K562 (cell line): ENCODE results near the gene SLAIN1.

ENCODE experiments used
- FOXM1 ChIP-seq, 2 experiments: fragments of 450-650 bp in 1 of 2; sonication (generic) in 1 of 2; formaldehyde crosslinking in 1 of 2; IDR thresholded peaks; 2 replicates each; pipeline versions ENCODE4 v1.6.1 to v1.9.0; 2017 to 2022; ENCODE audit warnings: low read depth in 2 of 2, mild to moderate bottlenecking in 2 of 2, missing genetic modification reagents in 1 of 2, moderate library complexity in 1 of 2
- GABPA ChIP-seq: fragments of 200-800 bp; sonication (Bioruptor generic); conservative IDR thresholded peaks from 2 replicates; pipeline ENCODE4 v1.6.1; 2016; ENCODE audit warnings: low read depth, missing genetic modification characterization, missing compliant biosample characterization
- POLR2A ChIP-seq: fragments of 450-650 bp; conservative IDR thresholded peaks from 2 replicates; pipeline ENCODE4 v1.6.1; 2016
- POLR2AphosphoS2 ChIP-seq: IDR thresholded peaks from 2 replicates; pipeline ENCODE4 v1.6.1; 2012; ENCODE audit warnings: low read length, improper control_type of control experiment
- SMARCE1 ChIP-seq: fragments of 450-650 bp; IDR thresholded peaks from 2 replicates; pipeline ENCODE4 v1.7.1; 2016; ENCODE audit warnings: mild to moderate bottlenecking
- ZNF282 ChIP-seq: sonication (generic); formaldehyde crosslinking; IDR thresholded peaks from 2 replicates; pipeline ENCODE4 v1.8.1; 2023; ENCODE audit warnings: missing genetic modification reagents
- ZNF584 ChIP-seq: fragments of 200-800 bp; sonication (Bioruptor generic); IDR thresholded peaks from 2 replicates; pipeline ENCODE4 v1.6.1; 2016; ENCODE audit warnings: low read depth, mild to moderate bottlenecking, missing genetic modification characterization, missing compliant biosample characterization
- TF ChIP-seq, protein P1 (sequence below): fragments of 450-650 bp; IDR thresholded peaks from 2 replicates; pipeline ENCODE4 v1.6.1; 2018; ENCODE audit not compliant: partially characterized antibody
- TF ChIP-seq, protein P2 (sequence below), 3 experiments: IDR thresholded peaks in 2 of 3; conservative IDR thresholded peaks in 1 of 3; 2 replicates each; pipeline ENCODE4 v1.5.1; 2011 to 2012; ENCODE audit warnings: low read length in 3 of 3, mild to moderate bottlenecking in 3 of 3, control low read depth in 2 of 3, improper control_type of control experiment in 1 of 3, inconsistent platforms in 1 of 3, low read depth in 1 of 3, mixed read lengths in 1 of 3, moderate library complexity in 1 of 3; ENCODE audit not compliant: insufficient read depth in 2 of 3

DNA sequence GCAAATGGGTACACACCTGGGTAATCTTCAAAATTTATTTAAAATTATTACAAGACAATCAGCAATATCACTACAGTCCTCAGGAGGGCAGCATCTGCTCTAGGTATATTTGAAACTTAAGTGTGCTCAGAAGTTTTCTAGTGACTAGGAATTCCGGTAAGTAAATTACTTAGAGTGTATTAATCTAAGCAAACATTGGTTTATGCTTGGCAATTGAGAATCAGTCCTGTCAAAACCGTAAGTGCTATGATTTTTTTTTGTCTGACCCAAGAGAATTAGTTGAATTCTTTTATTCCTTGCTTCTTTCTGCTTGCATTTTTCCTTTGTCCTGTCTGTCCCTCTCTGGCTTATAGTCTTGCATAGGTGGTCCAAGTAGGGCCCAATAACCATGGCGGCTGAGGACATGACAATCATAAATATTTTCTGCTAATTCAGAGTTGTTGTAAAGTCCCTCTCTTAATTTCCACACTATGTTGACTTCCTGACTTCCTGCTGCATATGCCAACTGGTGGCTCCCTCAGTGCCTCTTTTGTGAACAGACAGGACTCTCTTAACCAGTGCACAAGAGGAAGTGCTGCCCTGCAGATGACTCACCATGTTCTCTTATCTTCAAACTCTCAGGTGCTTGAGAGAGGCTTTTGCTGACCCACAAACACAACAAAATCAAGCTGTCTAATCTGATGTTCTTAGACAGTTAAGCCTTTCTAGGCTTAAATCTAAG lies 82.2 kb downstream of the SLAIN1 start:
- no peak for TF ChIP-seq POLR2AphosphoS2
- no peak for TF ChIP-seq POLR2A
- TF ChIP-seq, protein P1, sequence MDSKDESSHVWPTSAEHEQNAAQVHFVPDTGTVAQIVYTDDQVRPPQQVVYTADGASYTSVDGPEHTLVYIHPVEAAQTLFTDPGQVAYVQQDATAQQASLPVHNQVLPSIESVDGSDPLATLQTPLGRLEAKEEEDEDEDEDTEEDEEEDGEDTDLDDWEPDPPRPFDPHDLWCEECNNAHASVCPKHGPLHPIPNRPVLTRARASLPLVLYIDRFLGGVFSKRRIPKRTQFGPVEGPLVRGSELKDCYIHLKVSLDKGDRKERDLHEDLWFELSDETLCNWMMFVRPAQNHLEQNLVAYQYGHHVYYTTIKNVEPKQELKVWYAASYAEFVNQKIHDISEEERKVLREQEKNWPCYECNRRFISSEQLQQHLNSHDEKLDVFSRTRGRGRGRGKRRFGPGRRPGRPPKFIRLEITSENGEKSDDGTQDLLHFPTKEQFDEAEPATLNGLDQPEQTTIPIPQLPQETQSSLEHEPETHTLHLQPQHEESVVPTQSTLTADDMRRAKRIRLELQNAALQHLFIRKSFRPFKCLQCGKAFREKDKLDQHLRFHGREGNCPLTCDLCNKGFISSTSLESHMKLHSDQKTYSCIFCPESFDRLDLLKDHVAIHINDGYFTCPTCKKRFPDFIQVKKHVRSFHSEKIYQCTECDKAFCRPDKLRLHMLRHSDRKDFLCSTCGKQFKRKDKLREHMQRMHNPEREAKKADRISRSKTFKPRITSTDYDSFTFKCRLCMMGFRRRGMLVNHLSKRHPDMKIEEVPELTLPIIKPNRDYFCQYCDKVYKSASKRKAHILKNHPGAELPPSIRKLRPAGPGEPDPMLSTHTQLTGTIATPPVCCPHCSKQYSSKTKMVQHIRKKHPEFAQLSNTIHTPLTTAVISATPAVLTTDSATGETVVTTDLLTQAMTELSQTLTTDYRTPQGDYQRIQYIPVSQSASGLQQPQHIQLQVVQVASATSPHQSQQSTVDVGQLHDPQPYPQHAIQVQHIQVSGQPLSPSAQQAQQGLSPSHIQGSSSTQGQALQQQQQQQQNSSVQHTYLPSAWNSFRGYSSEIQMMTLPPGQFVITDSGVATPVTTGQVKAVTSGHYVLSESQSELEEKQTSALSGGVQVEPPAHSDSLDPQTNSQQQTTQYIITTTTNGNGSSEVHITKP, result no peak
- no peak for TF ChIP-seq SMARCE1
- no peak for TF ChIP-seq ZNF282 (CRISPR knock-in tag)
- TF ChIP-seq, protein P2, sequence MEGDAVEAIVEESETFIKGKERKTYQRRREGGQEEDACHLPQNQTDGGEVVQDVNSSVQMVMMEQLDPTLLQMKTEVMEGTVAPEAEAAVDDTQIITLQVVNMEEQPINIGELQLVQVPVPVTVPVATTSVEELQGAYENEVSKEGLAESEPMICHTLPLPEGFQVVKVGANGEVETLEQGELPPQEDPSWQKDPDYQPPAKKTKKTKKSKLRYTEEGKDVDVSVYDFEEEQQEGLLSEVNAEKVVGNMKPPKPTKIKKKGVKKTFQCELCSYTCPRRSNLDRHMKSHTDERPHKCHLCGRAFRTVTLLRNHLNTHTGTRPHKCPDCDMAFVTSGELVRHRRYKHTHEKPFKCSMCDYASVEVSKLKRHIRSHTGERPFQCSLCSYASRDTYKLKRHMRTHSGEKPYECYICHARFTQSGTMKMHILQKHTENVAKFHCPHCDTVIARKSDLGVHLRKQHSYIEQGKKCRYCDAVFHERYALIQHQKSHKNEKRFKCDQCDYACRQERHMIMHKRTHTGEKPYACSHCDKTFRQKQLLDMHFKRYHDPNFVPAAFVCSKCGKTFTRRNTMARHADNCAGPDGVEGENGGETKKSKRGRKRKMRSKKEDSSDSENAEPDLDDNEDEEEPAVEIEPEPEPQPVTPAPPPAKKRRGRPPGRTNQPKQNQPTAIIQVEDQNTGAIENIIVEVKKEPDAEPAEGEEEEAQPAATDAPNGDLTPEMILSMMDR (IDR thresholded peaks at IDR 0.05 in 2 of 3, conservative IDR thresholded peaks at IDR 0.05 in 1 of 3; ENCODE audit: insufficient read depth in 2 of 3, low read depth in 1 of 3, low read length in 3 of 3), result peak in 2 of 3 experiments; percentile 7 to 49; a peak in 3 of 6 replicates
- TF ChIP-seq ZNF584 (CRISPR knock-in tag), result no peak
- no peak for TF ChIP-seq FOXM1 (IDR thresholded peaks at IDR 0.05; ENCODE audit: low read depth)
- TF ChIP-seq FOXM1 (CRISPR knock-in tag; IDR thresholded peaks at IDR 0.05; ENCODE audit: low read depth), result no peak
- TF ChIP-seq GABPA (tag), result no peak
